Activated naive CD8-positive, alpha-beta T cell treated with anti-CD3 and anti-CD28 coated beads, Interleukin-2, amount 10 ng/mL, durations not matched to agents 7 days and 5 days (primary cell): ENCODE results near the gene ACOT2. TPM values are rescaled to one million over a fixed set of nuclear protein-coding genes. Genes with fewer than 3 reads are reported as not detected.
"Not testable (repeated sequence)": the region's sequence is repeated elsewhere in the genome, so short reads cannot be mapped to it uniquely, and the experiment has no call there.

ENCODE experiments used
- ATAC-seq: fragments of 150-1000 bp; cut with Tn5 transposase; one replicate; pipeline ENCODE4 v1.10.0; 2021; ENCODE audit warnings: low read depth, moderate library complexity
- POLR2A ChIA-PET: fragments of 350-600 bp; sonication (Branson Sonifier 250); formaldehyde crosslinking; loops from one replicate; lab custom pipeline; 2021; ENCODE audit warnings: antibody characterized with exemption; lab: Charles Lee
- DNase-seq: peaks from one replicate; pipeline ENCODE4 v3.0.0; 2021
- H3K27ac Mint-ChIP-seq: one replicate; pipeline ENCODE4 v1.8.0; 2022; ENCODE audit warnings: mild to moderate bottlenecking, mixed read lengths
- H3K27me3 Mint-ChIP-seq: one replicate; pipeline ENCODE4 v1.8.0; 2022; ENCODE audit warnings: mild to moderate bottlenecking, moderate library complexity, mixed read lengths
- H3K36me3 Mint-ChIP-seq: one replicate; pipeline ENCODE4 v1.8.0; 2021; ENCODE audit warnings: mild to moderate bottlenecking, mixed read lengths
- H3K4me1 Mint-ChIP-seq: one replicate; pipeline ENCODE4 v1.8.0; 2021; ENCODE audit warnings: mixed read lengths
- H3K4me3 Mint-ChIP-seq: one replicate; pipeline ENCODE4 v1.8.0; 2022; ENCODE audit warnings: mild to moderate bottlenecking, moderate library complexity, mixed read lengths
- H3K9me3 Mint-ChIP-seq: one replicate; pipeline ENCODE4 v1.8.0; 2021; ENCODE audit warnings: mixed read lengths
- total RNA-seq, 2 experiments: library from RNA; stranded (reverse); gene quantifications; one replicate each; pipeline ENCODE4 v1.2.3, GENCODE V29; 2021

ACOT2 gene
- total RNA-seq, 2 experiments from 2014 or later: 13.4 to 14.5 TPM

- peaks cover 20% of the 10 kb centered on the region for H3K36me3 Mint-ChIP-seq
- DNase-seq, H3K4me1 Mint-ChIP-seq, H3K4me3 Mint-ChIP-seq, H3K27me3 Mint-ChIP-seq, ATAC-seq, H3K27ac Mint-ChIP-seq, H3K9me3 Mint-ChIP-seq, POLR2A ChIA-PET: not testable (repeated sequence)
Measured at GRCh38 chr14:73574251-73574650, 5.2 kb downstream of the ACOT2 start.

- POLR2A ChIA-PET: no interaction called here
- no peak for DNase-seq
- no peaks in the 10 kb centered on the region for H3K9me3 Mint-ChIP-seq
- peaks cover 22% of the 10 kb centered on the region for H3K36me3 Mint-ChIP-seq
- no peak overlapping the region for H3K27ac Mint-ChIP-seq
- H3K4me3 Mint-ChIP-seq: no peak overlapping the region
- peaks cover 2% of the 10 kb centered on the region for H3K4me1 Mint-ChIP-seq
- no peak for ATAC-seq
- H3K27me3 Mint-ChIP-seq: no peaks in the 10 kb centered on the region
Measured at GRCh38 chr14:73576391-73576790, 7.4 kb downstream of the ACOT2 start.

- POLR2A ChIA-PET: interaction anchor here (0.7 to 1.6 kb wide), 2 partner anchors 8 to 519 kb away, joined by 3 to 4 read pairs; partner anchors contain the start of genes ACOT2 and RBM25
- H3K4me1 Mint-ChIP-seq, H3K4me3 Mint-ChIP-seq: not testable (repeated sequence)
Measured at GRCh38 chr14:73577214-73577613, 8.2 kb downstream of the ACOT2 start.

GRCh38 chr14:73582102-73582979 lies 13.3 kb downstream of the ACOT2 start:
- H3K36me3 Mint-ChIP-seq, POLR2A ChIA-PET, H3K27me3 Mint-ChIP-seq, H3K9me3 Mint-ChIP-seq, H3K27ac Mint-ChIP-seq, H3K4me3 Mint-ChIP-seq, H3K4me1 Mint-ChIP-seq, DNase-seq, ATAC-seq: not testable (repeated sequence)

More at GRCh38 chr14:73577214-73577613, 8.2 kb downstream of the ACOT2 start:
- not testable (repeated sequence) for H3K9me3 Mint-ChIP-seq, H3K27me3 Mint-ChIP-seq, ATAC-seq, DNase-seq, H3K27ac Mint-ChIP-seq
- H3K36me3 Mint-ChIP-seq: peaks cover 20% of the 10 kb centered on the region

- ATAC-seq: no peak
- Mint-ChIP-seq H3K36me3 (no peaks in the 10 kb centered on the region), H3K27ac (no peak overlapping the region), H3K4me1 (peaks cover 15% of the 10 kb centered on the region), H3K27me3 (no peaks in the 10 kb centered on the region), H3K4me3 (no peak overlapping the region), H3K9me3 (peaks cover 3% of the 10 kb centered on the region)
- POLR2A ChIA-PET: no interaction called here
- no peak for DNase-seq
Measured at GRCh38 chr14:73588695-73589094, 19.7 kb downstream of the ACOT2 start.

GRCh38 chr14:73589116-73589515 lies 20.1 kb downstream of the ACOT2 start:
- no peaks in the 10 kb centered on the region for H3K27me3 Mint-ChIP-seq
- H3K27ac Mint-ChIP-seq: no peak overlapping the region
- no peak for DNase-seq
- no peak overlapping the region for H3K4me3 Mint-ChIP-seq
- peaks cover 16% of the 10 kb centered on the region for H3K4me1 Mint-ChIP-seq
- H3K9me3 Mint-ChIP-seq: peaks cover 3% of the 10 kb centered on the region
- no peak for ATAC-seq
- no peaks in the 10 kb centered on the region for H3K36me3 Mint-ChIP-seq
- POLR2A ChIA-PET: interaction anchor here (1.4 to 1.6 kb wide), 2 partner anchors 20 to 24 kb away, joined by 7 to 8 read pairs; partner anchors contain the start of genes ACOT2 and ACOT6

GRCh38 chr14:73590673-73591004 lies 21.6 kb downstream of the ACOT2 start:
- H3K4me3 Mint-ChIP-seq, H3K36me3 Mint-ChIP-seq, DNase-seq, H3K27me3 Mint-ChIP-seq, H3K9me3 Mint-ChIP-seq, ATAC-seq, H3K27ac Mint-ChIP-seq: not testable (repeated sequence)
- POLR2A ChIA-PET: interaction anchor here (0.5 to 1.6 kb wide), 2 partner anchors 22 to 86 kb away, joined by 5 to 7 read pairs; partner anchors contain the start of gene ACOT6
- peaks cover 16% of the 10 kb centered on the region for H3K4me1 Mint-ChIP-seq

- Mint-ChIP-seq H3K36me3 (no peaks in the 10 kb centered on the region), H3K27ac (peak within 1 kb of the TSS; percentile 54), H3K4me3 (peak within 1 kb of the TSS; percentile 74), H3K4me1 (peaks cover 16% of the 10 kb centered on the region), H3K27me3 (no peaks in the 10 kb centered on the region), H3K9me3 (peaks cover 3% of the 10 kb centered on the region)
- ATAC-seq (peak; percentile 82), DNase-seq (peak; percentile 74)
- POLR2A ChIA-PET: interaction anchor here (0.5 to 1.9 kb wide), 7 partner anchors 15 to 423 kb away, joined by 3 to 11 read pairs (median 6); partner anchors contain the start of genes ACOT2 and ACOT6
Measured at GRCh38 chr14:73591690-73592449, 22.9 kb downstream of the ACOT2 start, which contains the start of gene ACOT4. ACOT4 (plus strand) TSS chr14:73591873; CDS start chr14:73591960, 87 bp downstream.

- no peaks in the 10 kb centered on the region for H3K27me3 Mint-ChIP-seq
- no peak overlapping the region for H3K4me3 Mint-ChIP-seq
- H3K4me1 Mint-ChIP-seq: peaks cover 16% of the 10 kb centered on the region
- H3K9me3 Mint-ChIP-seq: peaks cover 3% of the 10 kb centered on the region
- POLR2A ChIA-PET: no interaction called here
- H3K36me3 Mint-ChIP-seq: no peaks in the 10 kb centered on the region
- no peak overlapping the region for H3K27ac Mint-ChIP-seq
- no peak for DNase-seq
- no peak for ATAC-seq
Measured at GRCh38 chr14:73594491-73594890, 25.5 kb downstream of the ACOT2 start.

GRCh38 chr14:73599499-73599898 lies 30.5 kb downstream of the ACOT2 start:
- H3K36me3 Mint-ChIP-seq: no peaks in the 10 kb centered on the region
- POLR2A ChIA-PET: interaction anchor here (1.3 kb wide), 1 partner anchor 13 kb away, joined by 3 read pairs; the partner anchor contains the start of gene ACOT6

GRCh38 chr14:73602994-73603393 lies 34.0 kb downstream of the ACOT2 start:
- POLR2A ChIA-PET: no interaction called here
- H3K4me3 Mint-ChIP-seq: no peak overlapping the region
- H3K36me3 Mint-ChIP-seq: no peaks in the 10 kb centered on the region
- H3K4me1 Mint-ChIP-seq: peaks cover 5% of the 10 kb centered on the region
- ATAC-seq (no peak), DNase-seq (no peak)
- no peak overlapping the region for H3K27ac Mint-ChIP-seq
- peaks cover 9% of the 10 kb centered on the region for H3K27me3 Mint-ChIP-seq
- no peaks in the 10 kb centered on the region for H3K9me3 Mint-ChIP-seq

More at GRCh38 chr14:73599499-73599898, 30.5 kb downstream of the ACOT2 start:
- DNase-seq: no peak
- H3K4me3 Mint-ChIP-seq: no peak overlapping the region
- ATAC-seq: no peak
- H3K27ac Mint-ChIP-seq: no peak overlapping the region
- H3K27me3 Mint-ChIP-seq: peaks cover 9% of the 10 kb centered on the region
- H3K4me1 Mint-ChIP-seq: peaks cover 5% of the 10 kb centered on the region
- no peaks in the 10 kb centered on the region for H3K9me3 Mint-ChIP-seq

GRCh38 chr14:73606271-73606670 lies 37.3 kb downstream of the ACOT2 start:
- Mint-ChIP-seq H3K4me3 (no peak overlapping the region), H3K36me3 (no peaks in the 10 kb centered on the region), H3K9me3 (no peaks in the 10 kb centered on the region), H3K27ac (no peak overlapping the region), H3K4me1 (peaks cover 7% of the 10 kb centered on the region), H3K27me3 (peaks cover 11% of the 10 kb centered on the region)
- ATAC-seq: no peak
- DNase-seq: no peak
- POLR2A ChIA-PET: interaction anchor here (0.5 kb wide), 1 partner anchor 20 kb away, joined by 5 read pairs; no protein-coding TSS in a partner anchor

GRCh38 chr14:73607241-73607640 lies 38.2 kb downstream of the ACOT2 start:
- ATAC-seq (no peak), DNase-seq (no peak)
- Mint-ChIP-seq H3K4me3 (no peak overlapping the region), H3K27me3 (peaks cover 11% of the 10 kb centered on the region), H3K9me3 (no peaks in the 10 kb centered on the region), H3K27ac (no peak overlapping the region), H3K4me1 (peaks cover 8% of the 10 kb centered on the region), H3K36me3 (no peaks in the 10 kb centered on the region)
- POLR2A ChIA-PET: interaction anchor here (0.6 kb wide), 1 partner anchor 15 kb away, joined by 6 read pairs; no protein-coding TSS in a partner anchor
